HEK293T (cell line): ENCODE results near the gene CDRT15L2.
"Not testable (repeated sequence)": the region's sequence is repeated elsewhere in the genome, so short reads cannot be mapped to it uniquely, and the experiment has no call there.

Experiments used
- BHLHE40 ChIP-seq: fragments of 450-650 bp; IDR thresholded peaks from 2 replicates; pipeline ENCODE4 v1.6.1; 2016; ENCODE audit warnings: mild to moderate bottlenecking, moderate library complexity, borderline replicate concordance
- FOXK2 ChIP-seq: fragments of 450-650 bp; IDR thresholded peaks from 2 replicates; pipeline ENCODE4 v1.6.1; 2016; ENCODE audit warnings: mild to moderate bottlenecking
- HDGF ChIP-seq: fragments of 450-650 bp; IDR thresholded peaks from 2 replicates; pipeline ENCODE4 v1.6.1; 2017; ENCODE audit warnings: antibody characterized with exemption, borderline replicate concordance
- L3MBTL2 ChIP-seq: fragments of 450-650 bp; conservative IDR thresholded peaks from 2 replicates; pipeline ENCODE4 v1.6.1; 2016; ENCODE audit warnings: mild to moderate bottlenecking
- LEF1 ChIP-seq: fragments of 450-650 bp; IDR thresholded peaks from 2 replicates; pipeline ENCODE4 v1.6.1; 2017; ENCODE audit warnings: mild to moderate bottlenecking, borderline replicate concordance
- SP1 ChIP-seq: fragments of 450-650 bp; IDR thresholded peaks from 2 replicates; pipeline ENCODE4 v1.6.1; 2017
- SUZ12 ChIP-seq: fragments of 450-650 bp; IDR thresholded peaks from 2 replicates; pipeline ENCODE4 v1.6.1; 2016; ENCODE audit warnings: mild to moderate bottlenecking
- TARDBP ChIP-seq: fragments of 450-650 bp; IDR thresholded peaks from 2 replicates; pipeline ENCODE4 v1.6.1; 2016

DNA sequence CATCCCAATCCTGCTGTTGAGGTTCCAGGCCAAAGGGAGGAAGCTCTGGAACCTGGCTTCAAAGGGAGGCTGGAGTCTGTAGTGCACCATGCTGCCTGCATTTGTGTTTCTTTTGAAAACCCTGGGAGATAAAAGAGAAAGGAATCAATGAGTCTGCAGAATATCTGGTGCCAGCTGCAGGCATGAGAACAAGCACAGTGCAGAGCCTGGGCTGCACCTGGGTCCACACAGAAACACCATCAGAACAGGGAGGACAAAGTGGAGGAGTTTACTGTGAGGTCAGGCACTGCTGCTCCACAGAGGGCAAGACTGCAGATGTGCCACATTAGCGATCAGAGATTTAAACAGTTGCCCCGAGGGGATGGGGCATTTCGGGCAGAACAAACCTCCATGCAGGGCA is 30.0 kb downstream of the CDRT15L2 start:
- not testable (repeated sequence) for TF ChIP-seq SP1, HDGF, SUZ12, LEF1, FOXK2, TARDBP, BHLHE40, L3MBTL2
